ENCODE data around the gene DDX5. TPM values are rescaled to one million over a fixed set of nuclear protein-coding genes. Genes with fewer than 3 reads are reported as not detected.
A peak's percentile ranks its signal among the peaks of the same experiment; 100 is the strongest.

Gene DDX5
- total RNA-seq, 4 donors from 2014 or later, result 471 to 820 (median 648) TPM

- Histone ChIP-seq H3K9me3 (no peaks in the 10 kb centered on the region), H3K4me1 (peaks cover 0 to under 1% (median 0%) of the 10 kb centered on the region in 4 donors), H3K36me3 (peaks cover 0 to 80% (median 25%) of the 10 kb centered on the region in 3 donors), H3K27me3 (no peaks in the 10 kb centered on the region), H3K4me3 (no peak overlapping the region), H3K27ac (no peak overlapping the region)
- no peak for DNase-seq (ENCODE audit: low spot score in 2 of 2)
- 75 to 90% methylated on average over 2 of the region's 2 CpGs for WGBS, 2 donors
- TF ChIP-seq CTCF (IDR thresholded peaks at IDR 0.05), result no peak
- no peak for TF ChIP-seq POLR2A (IDR thresholded peaks at IDR 0.05)
- no peak for TF ChIP-seq EP300 (IDR thresholded peaks at IDR 0.05)
These were observed 9.3 kb upstream of the DDX5 start for GRCh38 chr17:64515419-64515818.

- TF ChIP-seq CTCF (IDR thresholded peaks at IDR 0.05) (no peak), EP300 (IDR thresholded peaks at IDR 0.05) (no peak), POLR2A (IDR thresholded peaks at IDR 0.05) (no peak)
- DNase-seq (ENCODE audit: low spot score in 2 of 2), result no peak
- no peak overlapping the region for H3K27ac ChIP-seq
- H3K4me3 ChIP-seq, result no peak overlapping the region
- WGBS, 2 donors, result 79 to 86% methylated on average over 6 of the region's 6 CpGs
- H3K9me3 ChIP-seq, result no peaks in the 10 kb centered on the region
- H3K36me3 ChIP-seq, result peaks cover 2 to 39% (median 21%) of the 10 kb centered on the region in 3 donors
- peaks cover 0 to 35% (median 25%) of the 10 kb centered on the region in 4 donors for H3K4me1 ChIP-seq
- no peaks in the 10 kb centered on the region for H3K27me3 ChIP-seq
These were observed 3.1 kb upstream of the DDX5 start for GRCh38 chr17:64509179-64509578.

- Histone ChIP-seq H3K27me3 (no peaks in the 10 kb centered on the region), H3K9me3 (no peaks in the 10 kb centered on the region), H3K4me1 (peaks cover 0 to 40% (median 30%) of the 10 kb centered on the region in 4 donors), H3K27ac (no peak overlapping the region), H3K4me3 (peak overlapping the region in 1 of 4 donors; percentile 3), H3K36me3 (peaks cover 2 to 44% (median 26%) of the 10 kb centered on the region in 3 donors)
- no peak for DNase-seq (ENCODE audit: low spot score in 2 of 2)
- WGBS, 2 donors, result 75 to 80% methylated on average over 2 of the region's 2 CpGs
- TF ChIP-seq CTCF (IDR thresholded peaks at IDR 0.05), result no peak
- no peak for TF ChIP-seq EP300 (IDR thresholded peaks at IDR 0.05)
- TF ChIP-seq POLR2A (IDR thresholded peaks at IDR 0.05), result no peak
These were observed 2.6 kb upstream of the DDX5 start for GRCh38 chr17:64508683-64509082.

DNA sequence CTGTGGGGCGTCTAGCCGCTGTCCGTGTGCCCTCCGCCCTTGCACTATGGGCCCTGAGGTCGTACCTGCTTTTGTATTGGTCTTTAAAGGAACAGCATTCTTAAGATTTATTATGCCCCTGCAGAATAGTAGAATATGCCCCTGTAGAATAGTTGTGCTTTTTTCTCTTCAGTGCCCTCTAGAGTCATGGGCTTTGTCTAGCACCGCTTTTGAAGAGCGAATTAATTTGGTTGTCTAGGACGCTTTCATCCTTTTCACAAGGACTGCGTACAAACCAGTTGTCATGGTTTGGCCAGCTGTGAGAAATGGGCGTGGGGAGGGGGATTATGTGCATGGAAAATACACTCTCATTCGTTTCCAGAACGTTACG, 1.3 kb upstream of the DDX5 start:
- 0% methylated on average over 13 of the region's 13 CpGs for WGBS, 2 donors
- H3K36me3 ChIP-seq, result peaks cover 9 to 53% (median 36%) of the 10 kb centered on the region in 3 donors
- peak; percentile 9 to 50 (median 32) for TF ChIP-seq CTCF (IDR thresholded peaks at IDR 0.05)
- no peak for TF ChIP-seq POLR2A (IDR thresholded peaks at IDR 0.05)

DNA sequence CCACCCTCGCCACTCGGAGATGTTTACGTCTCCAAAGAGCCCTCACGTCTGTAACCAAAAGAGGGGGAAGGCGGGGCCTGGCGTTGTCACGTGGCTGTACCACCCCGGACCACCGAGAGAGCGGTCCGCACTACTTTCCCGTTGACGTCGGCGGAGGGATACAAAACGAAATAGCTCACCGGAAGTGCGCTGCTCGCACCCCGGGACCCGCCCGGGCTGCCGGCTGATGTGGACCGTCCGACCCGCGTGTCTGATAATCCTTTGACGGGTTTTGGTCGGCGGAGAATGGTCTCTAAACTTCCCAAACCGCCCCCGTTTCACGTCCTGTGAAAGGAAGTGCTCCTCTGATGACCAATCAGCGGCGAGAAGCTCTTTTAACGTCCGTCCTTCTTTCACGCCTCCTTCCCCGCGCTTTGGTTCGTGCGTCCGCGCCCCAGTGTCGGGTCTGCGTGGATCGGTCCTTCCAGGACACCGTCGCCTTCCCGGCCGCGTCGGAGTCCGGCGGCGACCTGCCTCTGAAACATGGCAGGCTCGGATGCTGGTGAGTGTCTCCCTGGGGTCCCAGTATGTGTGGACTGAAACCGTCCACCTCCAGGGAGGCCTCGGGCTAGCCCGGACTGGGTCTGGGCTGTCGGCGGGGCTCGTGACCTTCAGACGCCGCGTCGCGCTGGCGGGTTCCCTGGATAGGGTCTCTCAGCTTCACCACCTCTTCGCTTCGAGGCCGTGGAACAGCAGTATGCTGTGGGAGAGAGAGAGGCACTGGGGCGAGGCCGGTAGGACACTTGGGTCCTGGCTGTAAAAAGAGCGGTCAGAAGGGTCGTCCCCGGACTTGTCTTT, 705 bp upstream of the DDX5 start, which contains the start of gene CEP95:
CEP95 (plus strand) TSS at position 402 of the 837 bp plus-strand sequence; CDS start at position 523, 121 bp downstream.
- H3K27me3 ChIP-seq, result no peaks in the 10 kb centered on the region
- peaks cover 0 to 59% (median 45%) of the 10 kb centered on the region in 4 donors for H3K4me1 ChIP-seq
- 1% methylated on average over 62 to 77 of the region's 77 CpGs for WGBS, 2 donors
- no peaks in the 10 kb centered on the region for H3K9me3 ChIP-seq
- peak within 1 kb of the TSS; percentile 96 to 100 (median 100) for H3K27ac ChIP-seq
- H3K4me3 ChIP-seq, result peak within 1 kb of the TSS; percentile 82 to 99 (median 86)
- peak; percentile 82 to 88 for TF ChIP-seq POLR2A (IDR thresholded peaks at IDR 0.05)
- peak in 2 of 5 experiments; percentile 3 to 34 for TF ChIP-seq CTCF (IDR thresholded peaks at IDR 0.05)
- TF ChIP-seq EP300 (IDR thresholded peaks at IDR 0.05), result peak; percentile 73 to 92
- H3K36me3 ChIP-seq, result peaks cover 12 to 55% (median 39%) of the 10 kb centered on the region in 3 donors
- DNase-seq (ENCODE audit: low spot score in 2 of 2), result peak; percentile 93 to 96

More for the DNA sequence above, 1.3 kb upstream of the DDX5 start:
- Histone ChIP-seq H3K27me3 (no peaks in the 10 kb centered on the region), H3K4me3 (peak overlapping the region; percentile 82 to 99 (median 86)), H3K9me3 (no peaks in the 10 kb centered on the region), H3K27ac (peak overlapping the region; percentile 96 to 100 (median 100)), H3K4me1 (peaks cover 0 to 53% (median 43%) of the 10 kb centered on the region in 4 donors)
- DNase-seq (ENCODE audit: low spot score in 2 of 2), result peak in 1 of 2 donors; percentile 26

All from tibial nerve (tissue), 4 donors.